Glomerular endothelial cell (primary cell): ENCODE measurements around the gene ZNF502. TPM values are rescaled to one million over a fixed set of nuclear protein-coding genes. Genes with fewer than 3 reads are reported as not detected.
"Not testable (repeated sequence)": the region's sequence is repeated elsewhere in the genome, so short reads cannot be mapped to it uniquely, and the experiment has no call there.

Source experiments
- DNase-seq: peaks from one replicate; pipeline ENCODE4 v3.0.0-alpha.2; 2011; ENCODE audit warnings: low read depth, low spot score; ENCODE audit errors: extremely low read depth
- total RNA-seq: library from RNA; depleted of rRNA; stranded (reverse); fragments of >200 nt; gene quantifications from 2 replicates; pipeline ENCODE4 v1.2.3, GENCODE V29; 2015

The ZNF502 gene
- 2.6 and 3.2 TPM in 2 replicates for total RNA-seq

DNA sequence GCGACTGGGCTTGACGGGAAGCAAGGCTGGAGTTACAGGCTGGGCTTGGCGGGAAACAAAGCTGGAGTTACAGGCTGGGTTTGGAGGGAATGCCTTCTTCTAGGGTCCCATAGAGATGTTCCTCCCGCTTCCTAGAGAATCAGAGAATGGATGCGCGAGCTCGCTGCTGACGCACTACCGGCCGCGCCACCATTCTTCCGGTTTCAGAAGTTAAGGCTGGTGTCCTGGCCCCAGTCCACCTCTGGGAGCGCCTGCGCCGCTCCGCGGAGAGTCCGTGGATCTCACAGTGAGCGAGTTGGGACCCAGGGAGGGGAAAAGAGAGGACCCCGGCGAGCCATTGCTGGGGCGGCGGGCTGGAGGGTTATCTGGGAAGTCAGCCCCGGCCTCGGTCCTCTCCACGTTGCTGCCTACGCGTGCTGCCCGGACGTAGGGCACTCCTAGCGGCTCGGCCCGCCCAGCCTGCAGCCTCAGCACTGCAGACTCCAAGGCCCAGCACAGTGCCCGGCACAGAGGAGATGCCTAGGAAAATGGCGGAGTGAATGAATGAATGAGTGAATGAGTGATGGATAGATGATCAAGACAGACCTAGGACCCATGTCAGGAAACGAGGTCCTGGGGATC lies at the start of gene ZNF502:
Gene ZNF502, plus strand, starts transcription at position 206 of the 621 bp plus-strand sequence. CDS start 7,602 bp downstream, outside the sequence.
- DNase-seq: peak; percentile 54

DNA sequence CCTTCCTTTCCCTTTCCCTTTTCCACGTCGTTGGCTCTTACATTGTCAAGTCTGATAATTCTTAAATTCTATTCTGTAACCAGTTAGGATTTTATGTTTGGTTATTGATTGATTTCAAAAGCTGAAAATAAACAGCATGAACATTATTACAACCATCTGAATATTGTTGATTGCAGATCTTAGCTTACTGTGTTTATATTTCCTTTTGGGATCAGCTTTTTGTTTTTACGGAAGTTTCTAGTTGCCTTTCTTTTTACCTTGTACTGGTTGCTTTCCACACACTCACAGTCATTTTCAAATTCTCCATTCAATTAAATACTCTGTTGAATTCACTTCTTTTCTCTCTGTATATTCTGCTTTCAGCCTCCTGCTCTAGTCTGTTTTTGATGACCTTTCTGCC lies 47.3 kb upstream of the ZNF502 start:
- DNase-seq: no peak

DNA sequence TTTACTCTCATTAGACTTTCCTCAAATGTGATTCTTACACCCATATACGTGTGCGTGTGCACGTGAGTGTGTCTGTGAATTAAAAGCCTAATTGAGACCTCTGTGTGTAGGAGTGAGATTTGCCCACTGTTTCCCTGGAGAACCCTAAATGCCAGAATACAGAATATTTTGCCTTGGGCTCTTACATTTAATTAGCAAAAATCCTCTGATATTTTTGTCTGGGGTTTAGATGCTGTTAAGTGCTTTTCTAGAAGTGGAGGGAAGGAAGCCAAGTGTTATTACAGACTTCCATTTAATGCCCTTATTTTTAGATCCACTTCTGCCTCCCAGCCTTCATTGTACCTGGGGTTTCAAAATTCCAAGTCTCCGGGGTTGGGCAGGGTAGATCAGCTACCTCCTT lies 46.1 kb upstream of the ZNF502 start:
- DNase-seq: no peak

DNA sequence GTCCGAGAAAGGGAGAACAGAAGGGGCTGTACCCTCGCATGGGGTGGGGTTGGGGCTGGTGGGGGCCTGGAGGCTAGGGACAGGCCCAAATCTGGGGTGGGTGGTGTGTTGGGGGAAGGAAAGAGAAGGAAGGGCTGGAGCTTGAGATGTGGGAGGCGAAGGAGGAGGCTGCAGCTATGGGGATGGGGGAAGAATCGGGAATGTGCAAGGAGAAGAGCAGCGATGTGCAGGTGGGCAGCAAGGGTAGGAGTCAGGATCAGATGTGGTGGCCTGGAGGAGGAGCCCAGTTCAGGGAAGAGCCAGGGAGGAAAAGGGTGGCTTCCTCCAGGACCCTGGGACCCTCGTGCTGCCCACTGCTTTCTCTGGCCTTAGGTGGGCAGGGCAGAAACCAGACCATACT lies 42.7 kb upstream of the ZNF502 start:
- no peak for DNase-seq

DNA sequence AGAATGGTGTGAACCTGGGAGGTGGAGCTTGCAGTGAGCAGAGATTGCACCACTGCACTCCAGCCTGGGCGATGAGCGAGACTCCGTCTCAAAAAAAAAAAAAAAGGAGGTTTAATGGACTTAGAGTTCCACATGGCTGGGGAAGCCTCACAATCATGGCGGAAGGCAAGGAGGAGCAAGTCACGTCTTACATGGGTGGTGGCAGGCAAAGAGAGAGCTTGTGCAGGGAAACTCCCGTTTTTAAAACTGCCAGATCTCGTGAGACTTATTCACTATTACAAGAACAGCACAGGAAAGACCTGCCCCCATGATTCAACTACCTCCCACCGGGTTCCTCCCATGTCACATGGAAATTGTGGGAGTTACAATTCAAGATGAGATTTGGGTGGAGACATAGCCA lies 39.0 kb upstream of the ZNF502 start:
- DNase-seq: not testable (repeated sequence)

DNA sequence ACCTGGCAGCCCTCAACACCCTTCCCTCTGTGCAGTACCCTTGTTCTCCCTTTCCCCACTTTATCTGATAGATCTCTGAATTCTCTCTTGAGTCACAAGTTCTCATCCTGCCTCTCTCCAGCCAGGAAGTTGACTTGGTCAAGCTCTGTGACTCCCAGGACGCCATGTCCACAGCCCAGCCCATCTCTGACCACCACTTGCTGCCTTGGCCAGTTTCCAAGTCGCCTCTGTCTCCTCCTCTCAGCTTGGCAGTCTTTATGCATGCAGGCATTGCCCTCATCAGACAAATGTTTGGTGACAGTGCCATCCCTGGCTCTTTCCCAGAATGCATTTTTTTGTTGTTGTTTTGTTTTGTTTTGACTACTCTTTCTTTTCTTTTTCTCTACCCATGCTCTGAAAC lies 38.2 kb upstream of the ZNF502 start:
- DNase-seq: no peak

DNA sequence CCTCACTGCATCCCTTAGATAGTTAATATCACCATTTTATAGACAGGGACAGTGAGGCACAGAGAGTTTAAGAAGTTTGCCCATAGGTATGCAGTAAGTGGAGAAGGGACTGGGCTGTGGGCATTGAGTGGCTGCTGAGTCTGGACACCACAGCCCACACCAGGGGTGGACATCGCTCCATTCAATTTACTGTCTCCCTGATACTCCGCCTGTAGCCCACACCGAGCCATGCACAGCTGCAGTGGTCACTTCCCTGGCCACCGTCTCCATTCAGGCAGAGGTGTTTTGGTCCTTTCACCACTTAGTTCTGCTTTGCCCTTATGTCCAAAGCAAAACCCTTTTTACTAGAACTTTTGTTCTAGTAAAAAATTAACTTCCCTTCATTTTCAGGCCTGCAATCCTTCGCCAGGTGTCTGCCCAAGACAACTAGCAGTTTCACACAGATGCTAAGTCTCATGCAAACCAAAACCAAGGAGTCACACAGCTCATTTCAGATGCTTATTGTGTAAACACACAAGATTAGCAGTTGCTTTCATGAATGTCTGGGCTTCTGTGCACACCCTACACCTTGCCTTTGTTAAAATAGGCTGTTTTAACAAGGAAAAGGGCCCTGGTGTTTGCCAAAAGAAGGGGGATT lies 33.9 kb upstream of the ZNF502 start:
- DNase-seq: no peak

DNA sequence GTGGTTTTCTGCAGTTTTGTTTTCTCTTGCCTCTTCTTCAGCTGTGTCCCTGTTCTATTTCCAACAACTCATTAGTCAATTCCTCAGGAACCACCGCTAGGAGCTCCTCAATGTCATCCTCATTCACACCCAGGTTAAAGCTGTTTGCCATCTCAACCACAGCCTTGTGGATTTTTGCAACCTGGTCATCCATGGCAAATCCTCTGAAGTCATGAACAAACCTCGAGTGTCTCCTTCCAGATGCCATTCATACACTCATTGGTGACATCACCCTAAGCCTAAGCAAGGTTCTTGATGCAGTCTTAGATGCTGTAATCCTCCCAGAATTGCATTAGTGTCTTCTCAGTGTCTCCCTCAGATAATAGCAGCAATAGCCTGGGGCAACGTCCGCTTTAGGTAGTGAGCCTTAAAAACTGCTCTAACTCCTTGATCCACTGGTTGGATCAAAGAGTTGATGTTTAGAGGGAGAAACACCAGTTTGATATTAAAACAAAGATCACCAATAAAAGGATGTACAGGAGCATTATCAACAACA lies 31.5 kb upstream of the ZNF502 start:
- DNase-seq: no peak

DNA sequence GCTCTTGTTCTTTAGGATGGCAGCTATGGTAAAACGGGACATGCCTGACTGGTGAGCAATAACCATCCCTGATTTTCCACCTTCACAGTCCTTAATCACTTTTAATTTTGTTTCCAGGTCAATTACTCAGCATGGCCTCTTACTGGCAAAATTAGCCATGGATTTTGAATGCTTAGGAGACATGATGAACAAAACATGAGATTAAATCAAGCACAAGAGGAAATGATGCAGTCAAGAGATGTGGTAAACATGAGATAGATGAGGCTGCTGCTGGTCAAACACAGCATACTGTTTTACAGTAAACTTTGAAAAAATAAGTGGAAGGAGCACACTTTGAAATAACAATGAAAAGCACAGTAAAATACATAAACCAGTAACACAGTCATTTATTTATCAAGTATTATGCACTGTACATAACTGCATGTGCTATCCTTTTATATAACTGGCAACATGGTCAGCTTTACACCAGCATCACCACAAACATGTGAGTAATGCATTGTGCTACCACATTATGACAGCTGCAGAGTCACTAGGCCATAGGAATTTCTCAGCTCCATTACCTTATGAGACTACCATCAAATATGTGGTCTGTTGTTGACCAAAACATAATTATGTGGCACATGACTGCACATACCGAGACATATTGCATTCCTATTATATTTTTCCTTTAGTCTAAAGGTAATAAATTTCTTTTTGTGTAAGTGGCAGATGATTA lies 30.1 kb upstream of the ZNF502 start:
- no peak for DNase-seq

DNA sequence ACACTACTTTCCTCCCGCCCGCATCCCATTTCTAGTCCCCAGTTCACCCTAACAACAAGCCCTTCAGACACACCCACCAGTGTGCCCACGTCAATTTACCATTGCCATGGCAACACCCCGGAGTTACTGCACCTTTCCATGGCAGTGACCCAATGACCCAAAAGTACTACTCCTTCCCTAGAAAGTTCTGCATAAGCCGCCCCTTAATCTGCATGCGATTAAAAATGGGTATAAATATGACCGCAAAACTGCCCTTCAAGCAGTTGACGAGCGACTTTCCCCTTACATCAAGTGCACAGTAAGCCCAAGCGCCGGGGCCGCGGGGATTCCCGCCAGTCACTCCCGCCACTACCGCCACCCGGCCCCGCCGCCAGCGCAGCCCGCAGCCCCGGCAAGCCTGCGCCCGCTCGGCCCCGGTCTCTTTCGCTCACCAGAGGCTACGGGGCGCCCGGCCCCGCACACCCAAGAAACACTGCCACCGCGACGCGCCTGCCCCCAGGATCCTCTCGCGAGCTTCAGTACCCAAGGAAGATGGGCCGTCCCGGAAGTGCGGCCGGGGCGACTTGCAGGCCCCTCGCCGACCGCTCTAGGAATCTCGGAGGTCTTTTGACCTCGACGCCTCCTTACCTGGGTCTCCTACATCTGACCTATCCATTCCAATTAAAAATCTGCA lies 27.2 kb upstream of the ZNF502 start:
- DNase-seq: peak; percentile 18

DNA sequence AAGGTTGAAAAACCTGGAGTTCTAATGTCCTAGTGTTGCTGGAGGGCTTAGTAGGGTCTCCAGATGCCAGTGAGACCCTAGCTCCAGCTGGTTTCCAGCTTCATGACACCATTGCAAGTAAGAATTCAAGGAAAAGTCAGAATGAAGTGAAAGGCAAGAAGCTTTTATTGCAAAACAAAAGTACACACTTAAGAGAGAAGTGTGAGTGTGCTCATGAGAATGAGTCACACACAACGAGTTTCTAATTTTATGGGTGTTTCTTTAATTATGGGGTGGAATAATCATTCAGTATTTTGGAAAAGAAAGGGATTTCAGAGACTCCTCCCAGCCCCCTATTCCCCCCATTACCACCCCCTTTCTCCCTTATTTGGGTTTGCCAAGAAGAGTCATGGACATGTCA lies 24.6 kb upstream of the ZNF502 start:
- DNase-seq: no peak

DNA sequence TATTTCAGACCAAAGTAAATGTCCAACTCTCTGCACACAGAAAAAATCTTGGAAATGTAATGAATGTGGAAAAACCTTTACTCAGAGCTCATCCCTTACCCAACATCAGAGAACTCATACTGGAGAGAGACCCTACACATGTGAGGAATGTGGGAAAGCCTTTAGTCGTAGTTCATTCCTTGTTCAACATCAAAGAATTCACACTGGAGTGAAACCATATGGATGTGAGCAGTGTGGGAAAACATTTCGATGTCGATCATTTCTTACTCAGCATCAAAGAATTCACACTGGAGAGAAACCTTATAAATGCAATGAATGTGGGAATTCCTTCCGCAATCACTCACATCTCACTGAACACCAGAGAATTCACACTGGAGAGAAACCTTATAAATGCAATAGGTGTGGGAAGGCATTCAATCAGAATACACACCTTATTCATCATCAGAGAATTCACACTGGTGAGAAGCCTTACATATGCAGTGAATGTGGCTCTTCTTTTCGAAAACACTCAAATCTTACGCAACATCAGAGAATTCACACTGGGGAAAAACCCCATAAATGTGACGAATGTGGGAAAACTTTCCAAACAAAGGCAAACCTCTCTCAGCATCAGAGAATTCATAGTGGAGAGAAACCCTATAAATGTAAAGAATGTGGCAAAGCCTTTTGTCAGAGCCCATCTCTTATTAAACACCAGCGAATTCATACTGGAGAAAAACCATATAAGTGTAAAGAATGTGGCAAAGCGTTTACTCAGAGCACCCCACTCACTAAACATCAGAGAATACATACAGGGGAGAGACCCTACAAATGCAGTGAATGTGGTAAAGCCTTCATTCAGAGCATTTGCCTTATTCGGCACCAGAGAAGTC lies 9.0 kb downstream of the ZNF502 start:
- DNase-seq: no peak

DNA sequence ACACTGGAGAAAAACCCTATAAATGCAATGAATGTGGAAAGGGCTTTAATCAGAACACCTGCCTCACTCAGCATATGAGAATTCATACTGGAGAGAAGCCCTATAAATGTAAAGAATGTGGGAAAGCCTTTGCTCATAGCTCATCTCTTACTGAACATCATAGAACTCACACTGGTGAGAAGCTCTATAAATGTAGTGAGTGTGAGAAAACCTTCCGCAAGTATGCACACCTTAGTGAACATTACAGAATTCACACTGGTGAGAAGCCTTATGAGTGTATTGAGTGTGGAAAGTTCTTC lies 9.6 kb downstream of the ZNF502 start:
- DNase-seq: no peak

DNA sequence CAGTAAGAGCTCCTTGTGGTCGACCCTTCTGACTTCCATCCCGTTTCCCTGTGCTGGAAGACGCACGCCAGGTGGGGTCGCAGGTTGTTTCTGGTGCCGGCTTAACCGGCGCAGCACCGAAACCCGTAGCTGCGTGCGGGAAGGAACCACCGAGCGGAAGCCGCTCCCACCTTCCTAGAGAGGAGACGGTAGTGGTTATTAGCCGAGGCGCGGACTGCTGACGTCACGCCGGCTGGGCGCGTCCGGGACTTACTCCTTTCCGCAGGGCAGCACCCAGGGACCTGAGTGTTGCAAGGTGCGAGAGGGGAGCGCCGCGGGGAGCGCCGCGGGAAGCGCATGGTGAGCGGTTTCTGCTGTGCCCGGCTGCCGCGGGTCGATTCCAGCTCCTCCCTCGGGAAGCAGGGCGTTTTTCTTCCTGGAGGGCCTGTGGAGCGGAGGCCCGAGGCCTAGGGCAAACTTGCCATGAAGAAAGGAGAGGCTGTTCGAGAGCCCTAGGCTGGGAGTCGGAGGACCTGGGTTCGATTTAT lies 17.0 kb downstream of the ZNF502 start, which contains the start of gene ZNF501:
Gene ZNF501, plus strand, starts transcription at position 252 of the 527 bp plus-strand sequence. CDS start 4,787 bp downstream, outside the sequence.
- peak; percentile 41 for DNase-seq

DNA sequence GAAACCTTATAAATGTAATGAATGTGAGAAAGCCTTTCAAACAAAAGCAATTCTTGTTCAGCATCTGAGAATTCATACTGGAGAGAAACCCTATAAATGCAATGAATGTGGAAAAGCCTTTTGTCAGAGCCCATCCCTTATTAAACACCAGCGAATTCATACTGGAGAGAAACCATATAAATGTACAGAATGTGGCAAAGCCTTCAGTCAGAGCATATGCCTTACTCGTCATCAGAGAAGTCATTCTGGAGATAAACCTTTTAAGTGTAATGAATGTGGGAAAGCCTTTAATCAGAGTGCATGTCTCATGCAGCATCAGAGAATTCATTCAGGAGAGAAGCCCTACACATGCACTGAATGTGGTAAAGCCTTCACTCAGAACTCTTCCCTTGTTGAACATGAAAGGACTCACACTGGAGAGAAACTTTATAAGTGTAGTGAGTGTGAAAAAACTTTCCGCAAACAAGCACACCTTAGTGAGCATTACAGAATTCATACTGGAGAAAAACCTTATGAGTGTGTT lies 22.2 kb downstream of the ZNF502 start:
- no peak for DNase-seq

DNA sequence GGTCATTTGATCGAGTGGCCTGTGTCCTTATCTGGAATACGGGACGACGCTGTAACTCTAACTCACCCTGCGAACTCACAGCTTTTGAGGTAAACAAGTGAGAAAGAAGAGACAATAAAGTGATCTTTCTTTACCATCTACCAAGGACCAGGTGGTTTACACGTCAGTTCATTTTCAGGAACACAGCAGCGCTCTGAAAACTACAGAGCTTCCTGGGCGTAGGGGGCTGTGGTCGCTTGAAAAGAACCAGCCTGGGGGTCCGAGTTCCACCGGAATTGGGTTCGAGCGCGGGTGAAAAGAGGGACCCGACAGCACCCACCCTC lies 48.6 kb downstream of the ZNF502 start:
- no peak for DNase-seq

DNA sequence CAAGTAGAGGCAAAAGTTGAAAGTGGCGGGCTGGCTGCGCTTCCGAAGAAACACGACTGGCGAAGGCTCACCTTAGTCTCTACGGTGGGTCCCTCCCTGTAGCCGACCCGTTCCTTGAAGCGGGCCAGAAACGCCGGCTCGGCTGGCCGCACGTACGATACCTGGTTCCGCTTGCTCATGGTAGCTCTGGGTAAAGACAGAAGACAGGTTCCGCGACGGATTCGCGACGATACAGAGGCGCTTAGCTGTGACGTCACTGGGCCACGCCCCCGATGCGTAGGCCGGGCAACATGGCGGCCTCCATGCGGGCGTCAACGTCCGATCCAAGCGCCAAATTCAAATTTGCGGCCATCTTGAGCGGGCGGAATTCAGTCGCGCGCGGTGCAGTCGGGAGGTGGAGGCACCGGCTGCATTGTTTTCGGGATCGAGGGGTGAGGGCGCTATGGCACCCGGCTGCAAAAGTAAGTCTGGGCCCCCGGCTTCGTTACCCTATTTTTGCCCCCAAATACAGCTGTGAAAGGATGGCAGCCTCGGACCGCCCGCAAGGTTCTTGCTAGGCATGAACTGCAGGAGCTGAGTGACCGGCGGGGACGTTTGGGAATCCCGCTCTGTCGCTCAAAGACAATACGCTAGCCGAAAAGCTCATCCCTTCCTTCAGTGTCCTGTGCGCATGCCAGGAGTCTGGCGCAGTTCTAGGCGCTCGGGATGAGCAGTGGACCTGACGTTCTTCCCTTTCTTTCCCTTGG lies 49.1 kb downstream of the ZNF502 start, which contains the start of the genes KIAA1143 and KIF15:
Gene KIAA1143, minus strand, starts transcription at position 196 of the 746 bp plus-strand sequence. Its CDS starts 17 bp downstream, at position 179.
Gene KIF15, plus strand, starts transcription at position 371 of the 746 bp plus-strand sequence. Its CDS starts 72 bp downstream, at position 443.
- peak; percentile 72 for DNase-seq

DNA sequence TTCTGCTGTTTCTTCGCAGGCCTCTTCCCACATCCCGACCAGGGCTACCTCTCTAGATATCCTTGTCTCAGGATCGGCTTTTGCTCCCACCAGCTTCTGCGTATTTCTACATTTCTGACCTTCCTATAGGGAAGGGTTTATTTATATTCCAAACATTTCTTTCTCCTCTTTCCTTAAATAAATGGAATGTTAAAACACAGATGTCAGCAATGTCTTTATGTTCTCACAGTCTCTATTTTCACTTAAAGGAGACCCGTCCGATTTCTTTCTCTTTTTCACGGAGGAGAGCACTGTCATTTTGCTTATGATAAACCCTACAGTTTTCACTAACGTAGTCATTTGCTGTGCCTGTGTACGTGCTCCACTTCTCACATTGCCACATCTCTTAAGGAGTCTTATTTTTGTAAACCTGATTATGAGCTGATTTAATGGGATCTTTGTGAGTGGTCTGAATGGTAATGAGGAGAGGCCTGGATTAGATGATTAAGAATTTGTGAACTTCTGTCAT lies 49.8 kb downstream of the ZNF502 start:
- peak; percentile 7 for DNase-seq

DNA sequence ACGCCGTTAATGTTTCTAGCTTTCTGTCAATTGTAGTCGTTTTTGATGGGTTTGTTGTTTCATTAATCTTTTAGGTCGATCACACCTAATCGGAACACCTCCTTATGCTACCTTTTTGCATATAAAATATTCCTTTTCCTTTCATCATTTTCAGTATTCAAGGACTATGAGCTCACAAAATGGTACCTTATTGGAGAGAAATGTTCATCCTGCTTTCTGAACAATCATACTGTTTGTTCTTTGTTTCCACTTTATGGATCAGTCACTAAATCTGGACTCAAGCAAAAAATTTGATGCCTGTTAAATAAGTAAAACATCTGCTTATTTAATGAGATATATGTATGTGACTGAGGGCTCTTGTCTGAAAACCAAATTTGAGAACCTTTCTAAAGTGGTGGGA lies 50.2 kb downstream of the ZNF502 start:
- no peak for DNase-seq
